HG03575 (cell line): Measurements from ENCODE around the gene TLX2.

Experiments used
- ATAC-seq: cut with Tn5 transposase; IDR thresholded peaks from one replicate; pipeline ENCODE4 v1.9.1; 2021; ENCODE audit not compliant: unreplicated experiment, insufficient number of reproducible peaks, low FRiP score; ENCODE audit errors: extremely low read depth

TLX2 gene

DNA sequence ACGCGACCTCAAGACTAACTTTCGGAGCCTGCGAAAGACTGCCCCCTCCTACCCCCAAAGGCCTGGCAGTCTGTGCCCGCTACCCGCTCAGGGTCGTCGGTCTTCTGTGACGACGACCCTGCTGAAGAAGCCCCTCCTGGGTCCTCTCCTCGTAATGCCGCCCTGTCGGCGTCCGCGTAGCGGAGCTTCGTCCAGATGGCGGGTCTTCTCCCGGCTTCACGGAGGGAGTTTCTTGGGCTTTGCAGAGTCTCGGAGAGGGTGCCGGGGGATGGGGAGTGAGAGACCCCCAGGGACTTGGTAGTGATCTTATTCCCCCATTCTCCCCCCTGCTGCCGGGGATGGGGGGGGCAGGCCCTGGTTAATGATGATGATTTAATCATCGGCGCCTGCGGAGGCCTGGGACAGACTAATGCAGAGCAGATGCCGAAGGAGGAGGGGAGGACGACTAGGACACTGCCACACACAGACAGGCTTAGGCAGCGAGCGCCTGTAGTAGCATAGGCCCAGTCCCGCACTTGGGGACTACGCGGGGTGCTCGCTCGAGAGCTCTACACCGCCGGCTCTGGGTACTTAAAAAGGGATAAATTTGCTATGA is 6.2 kb upstream of the TLX2 start:
- no peak for ATAC-seq

DNA sequence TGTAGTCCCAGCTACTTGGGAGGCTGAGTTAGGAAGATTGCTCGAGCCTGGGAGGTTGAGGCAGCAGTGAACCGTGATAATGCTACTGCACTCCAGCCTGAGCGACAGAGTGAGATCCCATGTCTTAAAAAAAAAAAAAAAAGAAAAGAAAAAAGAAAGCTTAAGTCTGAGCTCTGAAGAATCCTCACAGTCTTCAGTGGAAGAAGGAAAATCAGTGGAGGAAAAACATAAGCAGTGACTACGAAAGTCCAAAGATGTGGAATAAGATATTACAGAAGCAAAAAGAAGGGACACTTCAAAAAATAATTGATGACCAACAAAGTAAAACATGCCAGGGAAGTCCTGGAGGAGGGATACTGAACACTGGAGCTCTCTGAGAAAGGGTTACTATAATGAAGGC is 4.0 kb upstream of the TLX2 start:
- ATAC-seq, result no peak

DNA sequence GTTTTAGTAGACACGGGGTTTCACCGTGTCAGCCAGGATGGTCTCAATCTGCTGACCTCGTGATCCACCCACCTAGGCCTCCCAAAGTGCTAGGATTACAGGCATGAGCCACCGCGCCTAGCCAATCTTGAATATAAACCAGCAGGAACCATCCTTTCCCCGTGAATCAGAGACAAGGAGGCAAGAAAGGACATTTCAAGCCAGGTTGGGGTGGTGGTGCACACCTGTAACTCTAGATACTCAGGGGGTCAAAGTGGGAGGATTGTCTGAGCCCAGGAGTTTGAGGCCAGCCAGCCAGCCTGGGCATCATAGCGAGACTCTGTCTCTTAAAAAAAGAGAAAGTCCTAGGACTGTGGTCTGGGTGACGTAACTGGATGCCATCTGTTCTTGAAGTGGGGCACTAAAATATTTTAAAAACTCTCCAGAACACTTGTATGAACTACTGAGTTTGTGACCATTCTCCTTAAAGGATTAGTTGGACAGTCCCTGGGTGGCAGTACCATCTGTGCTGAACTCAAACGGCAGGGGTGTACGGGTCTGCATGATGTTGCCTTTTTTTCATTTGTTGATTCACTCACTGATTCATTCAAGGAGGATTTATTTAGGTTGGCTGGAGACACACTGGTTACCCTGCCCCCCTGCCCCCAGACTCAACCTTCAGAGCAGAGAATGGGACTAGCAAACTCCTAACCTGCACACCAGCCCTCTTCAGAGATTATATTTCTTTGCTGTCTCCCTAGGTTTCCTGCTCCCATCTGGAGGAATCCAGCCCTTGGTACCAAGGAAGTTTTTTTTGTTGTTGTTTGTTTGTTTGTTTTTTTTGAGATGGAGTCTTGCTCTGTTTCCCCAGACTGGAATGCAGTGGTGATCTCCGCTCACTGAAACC is 2.9 kb upstream of the TLX2 start:
- ATAC-seq, result no peak

DNA sequence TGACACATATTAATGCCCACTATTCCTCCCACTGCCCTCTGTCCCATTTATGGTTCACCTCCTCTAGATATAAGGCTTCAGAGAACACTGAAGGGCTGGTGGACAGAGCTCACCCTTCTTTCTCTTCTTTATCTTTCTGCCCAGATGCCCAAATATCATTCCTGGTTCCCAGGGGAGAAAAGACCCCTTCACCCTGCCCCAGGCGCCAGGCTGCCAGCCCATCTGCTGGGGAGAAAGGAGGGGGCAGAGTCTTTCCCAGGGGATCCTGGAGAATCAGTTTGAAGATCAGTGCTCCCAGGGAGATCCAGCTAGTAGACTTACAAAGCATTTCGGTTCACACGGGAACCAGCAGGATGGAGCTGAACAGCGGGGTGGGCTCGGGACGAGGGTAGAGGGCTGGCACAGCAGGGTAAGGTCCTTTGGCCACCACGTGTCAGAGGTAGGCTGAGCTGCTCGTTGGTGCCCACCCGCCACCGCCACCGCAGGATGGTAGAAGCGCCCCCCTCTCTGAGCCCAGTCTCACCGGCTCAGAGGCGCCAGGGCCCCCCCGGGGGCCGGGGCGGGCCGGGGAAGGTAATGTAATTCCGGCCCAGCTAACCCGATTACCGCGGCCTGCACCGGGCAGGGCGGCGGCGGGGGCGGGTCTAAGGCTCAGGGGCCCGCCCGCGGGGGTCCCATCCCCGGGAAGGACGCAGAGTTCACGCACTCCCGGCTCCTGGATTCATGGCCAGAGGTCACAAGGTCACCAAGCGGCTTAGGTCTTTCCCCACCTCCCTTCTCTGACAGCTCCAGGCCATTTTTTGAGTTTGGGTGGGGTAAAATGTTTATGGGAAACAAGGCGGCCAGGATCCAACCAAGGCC is 1.3 kb upstream of the TLX2 start:
- ATAC-seq, result no peak

DNA sequence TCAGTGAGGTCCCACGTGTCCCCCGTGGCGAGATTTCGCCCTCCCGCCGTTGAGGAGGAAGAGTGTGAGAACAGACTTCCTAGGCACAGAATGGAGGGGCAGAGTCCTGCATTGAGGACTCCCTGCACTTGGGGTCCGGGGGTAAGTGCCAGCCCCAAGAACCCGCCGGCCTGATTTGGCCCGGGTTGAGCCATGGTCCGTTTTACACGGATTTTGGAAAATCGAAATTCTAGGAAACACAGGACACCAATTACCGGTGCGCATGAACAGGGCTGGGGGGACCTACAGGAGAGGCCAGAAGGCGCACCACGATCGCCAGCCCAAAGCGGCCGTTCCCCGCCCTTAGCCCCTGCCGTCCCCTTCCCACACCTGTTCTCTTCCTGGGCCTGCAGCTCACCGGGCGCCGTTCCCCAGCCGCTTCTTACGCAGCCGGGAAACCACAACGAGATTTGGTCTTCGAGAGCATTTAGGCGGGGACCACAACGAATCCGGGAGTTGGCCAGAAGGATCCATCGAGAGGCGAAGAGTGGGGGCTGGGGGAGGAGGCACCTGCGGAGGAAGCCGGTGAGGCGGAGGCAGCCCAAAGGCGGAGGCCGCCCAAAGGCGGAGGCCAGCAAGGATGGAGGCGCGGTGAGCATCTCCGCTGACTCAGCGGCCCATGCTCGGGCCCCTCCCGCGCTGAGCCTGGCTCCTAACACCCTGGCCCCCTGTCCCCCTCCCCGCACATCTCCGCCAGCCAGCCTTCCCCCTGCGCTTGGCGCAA is 464 bp upstream of the TLX2 start:
- ATAC-seq, result no peak

DNA sequence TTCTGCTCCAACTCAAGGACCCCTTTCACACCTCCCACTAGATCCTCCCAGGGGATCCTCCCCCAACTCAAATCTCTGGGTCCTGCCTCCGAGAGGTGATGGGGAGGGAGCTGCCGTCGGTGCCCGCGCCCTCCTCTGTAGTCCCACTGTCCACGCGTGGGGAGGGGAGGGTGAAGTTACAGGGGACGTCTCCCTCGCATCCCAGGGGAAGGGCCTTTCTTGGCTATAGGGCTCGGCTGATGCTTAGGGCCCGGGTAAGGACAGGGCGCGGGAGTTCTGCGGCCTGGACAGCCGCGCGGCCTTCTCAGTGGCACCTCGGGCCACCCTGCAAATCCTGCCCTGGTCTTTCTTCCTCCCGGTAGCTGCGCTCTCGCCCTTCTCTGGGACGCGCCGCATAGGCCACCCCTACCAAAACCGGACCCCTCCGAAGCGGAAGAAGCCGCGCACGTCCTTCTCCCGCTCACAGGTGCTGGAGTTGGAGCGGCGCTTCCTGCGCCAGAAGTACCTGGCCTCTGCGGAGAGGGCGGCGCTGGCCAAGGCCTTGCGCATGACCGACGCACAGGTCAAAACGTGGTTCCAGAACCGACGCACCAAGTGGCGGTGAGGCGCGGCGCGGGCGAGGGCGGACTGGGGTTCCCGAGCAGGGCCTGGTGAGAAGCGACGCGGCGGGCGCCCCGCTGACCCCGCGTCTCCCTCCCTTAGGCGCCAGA is 1.2 kb downstream of the TLX2 start:
- ATAC-seq, result no peak

DNA sequence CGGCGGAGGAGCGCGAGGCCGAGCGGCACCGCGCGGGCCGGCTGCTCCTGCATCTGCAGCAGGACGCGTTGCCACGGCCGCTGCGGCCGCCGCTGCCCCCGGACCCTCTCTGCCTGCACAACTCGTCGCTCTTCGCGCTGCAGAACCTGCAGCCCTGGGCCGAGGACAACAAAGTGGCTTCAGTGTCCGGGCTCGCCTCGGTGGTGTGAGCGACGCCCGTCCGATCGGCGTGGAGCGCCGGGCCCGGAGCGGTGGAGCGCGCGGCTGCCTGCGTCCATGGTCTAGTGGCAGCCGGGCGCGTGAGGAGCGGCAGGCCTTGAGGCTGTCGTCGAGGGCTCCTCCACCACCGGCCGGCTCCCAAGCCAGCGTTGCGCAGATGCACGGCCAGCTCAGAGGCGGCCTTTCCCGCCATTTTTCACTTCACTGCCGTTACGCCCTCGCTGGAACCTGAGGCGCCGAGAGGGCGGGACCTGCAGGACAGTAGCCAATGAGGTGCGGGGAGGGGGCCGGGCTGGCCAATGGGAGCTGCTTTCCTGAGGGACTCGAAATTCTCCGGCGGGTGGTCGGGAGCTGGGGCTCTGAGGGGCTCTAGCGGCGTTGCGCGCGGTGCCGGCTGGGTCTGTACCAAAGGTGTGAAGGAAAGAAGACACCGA is 1.9 kb downstream of the TLX2 start:
- no peak for ATAC-seq

DNA sequence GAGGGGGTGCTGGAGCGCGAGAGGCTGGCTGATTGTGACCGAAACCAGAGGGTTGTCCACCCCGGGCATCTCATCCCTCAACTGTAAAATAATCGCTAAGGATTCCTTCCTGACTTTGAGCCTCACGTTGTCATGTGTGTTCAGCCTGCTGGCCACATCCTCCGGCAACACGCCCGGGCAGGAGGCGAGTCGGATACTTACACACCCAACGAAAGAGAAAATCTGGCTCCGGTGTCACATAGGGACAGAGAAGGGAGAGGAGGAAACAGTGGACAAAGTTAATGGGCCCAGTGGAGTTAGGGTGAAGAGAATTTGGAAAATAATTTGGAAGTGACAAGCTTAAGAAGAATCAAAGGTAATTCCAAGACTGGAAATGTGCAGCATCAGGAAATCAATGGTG is 2.4 kb downstream of the TLX2 start:
- no peak for ATAC-seq

DNA sequence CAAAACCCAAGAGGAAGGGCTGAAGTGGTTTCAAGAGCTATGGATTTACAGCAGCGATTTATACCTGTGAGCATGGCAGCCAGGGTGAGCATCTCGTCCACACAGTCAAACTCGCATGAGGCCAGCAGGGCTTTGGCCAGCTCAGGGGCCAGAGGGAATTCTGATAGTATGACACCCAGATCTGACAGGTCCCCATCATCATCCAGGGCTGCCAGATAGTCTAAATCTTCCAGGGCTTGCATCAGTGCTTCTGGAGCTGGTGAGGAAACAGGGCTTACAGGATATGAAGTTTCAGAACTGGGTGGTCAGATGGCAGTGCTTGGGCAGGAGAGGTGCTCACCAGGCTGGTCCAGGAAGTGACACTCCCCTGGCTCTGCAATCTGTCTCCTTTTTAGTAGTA is 8.3 kb downstream of the TLX2 start:
- no peak for ATAC-seq

DNA sequence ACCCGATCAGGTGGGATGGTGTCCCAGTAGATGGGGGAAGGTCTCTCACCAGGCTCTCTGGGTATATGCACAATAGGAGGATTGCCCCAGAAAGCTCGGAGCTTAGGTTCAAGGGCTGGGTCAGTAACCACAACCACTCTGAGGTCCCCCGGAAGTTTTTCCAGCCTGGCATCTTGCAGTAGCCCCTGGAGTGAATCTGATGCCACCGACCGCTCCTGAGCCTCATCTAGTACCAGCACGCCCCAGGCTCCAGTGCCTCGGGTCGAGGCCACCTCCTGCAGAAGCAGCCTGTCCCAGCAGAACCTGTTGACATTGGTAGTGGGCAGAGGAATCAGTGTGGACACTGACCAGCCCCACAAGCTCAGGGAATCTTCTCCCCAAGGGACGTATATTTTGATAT is 9.8 kb downstream of the TLX2 start:
- no peak for ATAC-seq

DNA sequence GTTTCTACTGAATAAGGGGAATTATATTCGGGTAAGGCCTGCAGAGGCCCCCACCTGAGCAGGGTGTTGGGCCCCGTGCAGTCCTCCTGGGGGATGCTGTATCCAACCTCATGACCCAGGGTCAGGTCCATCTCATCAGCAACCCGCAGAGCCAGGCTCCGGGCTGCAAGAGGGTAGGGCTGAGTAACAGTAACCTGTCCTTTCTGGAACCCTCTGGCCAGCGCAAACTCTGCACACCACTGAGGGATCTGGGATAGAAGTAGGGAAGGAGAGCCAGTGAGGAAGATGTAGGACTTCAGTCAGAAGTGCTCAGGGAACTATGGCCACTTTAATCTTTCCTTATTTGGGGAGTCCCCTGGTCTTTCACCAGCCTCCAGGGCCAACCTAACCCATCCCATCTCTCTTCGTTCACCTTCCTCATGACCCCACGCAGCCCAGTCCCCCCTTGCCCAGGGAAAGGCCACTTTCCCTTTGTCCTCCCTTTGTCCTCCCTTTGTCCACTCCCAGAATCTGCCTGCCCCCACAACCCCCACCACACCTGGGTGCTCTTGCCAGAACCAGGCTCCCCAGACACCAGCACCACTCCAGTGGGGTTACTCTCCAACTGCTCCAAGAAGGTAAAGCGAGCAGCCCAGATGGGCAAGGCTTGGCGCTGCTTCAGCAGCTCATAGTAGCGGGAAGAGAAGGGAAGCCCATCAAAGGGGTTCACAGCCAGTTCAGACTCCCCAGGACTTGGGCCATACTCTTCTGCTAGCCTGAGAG is 10.9 kb downstream of the TLX2 start:
- no peak for ATAC-seq

DNA sequence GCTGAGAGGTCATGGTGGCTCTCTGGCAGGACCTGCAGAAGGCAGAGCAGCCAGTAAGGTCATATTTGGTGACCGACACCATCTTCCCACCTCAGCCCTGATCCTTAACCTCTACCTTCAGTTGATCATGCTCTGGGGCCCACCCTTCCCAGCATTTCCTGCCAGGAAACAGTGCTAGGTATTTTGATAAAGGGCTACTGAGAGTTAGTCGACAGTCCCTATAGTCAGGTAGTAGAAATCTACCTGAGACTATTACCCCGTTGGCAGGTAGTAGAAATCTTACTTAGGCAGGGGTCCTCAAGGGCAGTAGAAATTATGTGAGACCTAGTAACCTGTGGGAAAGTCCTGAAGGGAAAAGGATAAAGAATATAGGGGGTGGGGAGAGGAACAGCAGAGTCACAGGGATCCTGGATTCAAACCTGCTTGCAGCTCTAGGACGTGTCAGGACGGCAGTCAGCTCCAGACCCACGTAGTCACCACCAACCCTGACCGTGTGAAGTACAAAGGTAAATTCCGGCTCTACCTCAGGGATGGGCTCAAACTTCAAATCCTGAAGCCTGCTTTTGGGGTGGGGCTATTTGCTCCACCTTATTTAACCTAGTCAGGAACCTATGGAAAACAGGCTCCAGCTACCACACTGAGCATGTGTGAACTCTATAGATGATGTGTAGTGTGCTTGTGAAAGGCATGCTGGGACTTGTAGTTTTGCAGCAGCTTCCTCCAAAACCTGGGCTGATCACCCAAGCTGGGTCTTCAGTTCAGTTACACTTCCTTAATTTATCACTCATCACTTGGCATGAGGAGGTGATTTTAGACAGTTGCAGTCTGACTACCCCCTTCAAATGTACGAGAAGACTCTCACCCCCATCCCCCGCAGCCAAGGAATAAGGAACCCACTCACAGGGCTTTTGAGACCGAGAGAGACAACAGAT is 11.7 kb downstream of the TLX2 start, which contains the start of gene DQX1:
DQX1 (minus strand) TSS at position 515 of the 932 bp plus-strand sequence; CDS start at position 13, 502 bp downstream.
- no peak for ATAC-seq

DNA sequence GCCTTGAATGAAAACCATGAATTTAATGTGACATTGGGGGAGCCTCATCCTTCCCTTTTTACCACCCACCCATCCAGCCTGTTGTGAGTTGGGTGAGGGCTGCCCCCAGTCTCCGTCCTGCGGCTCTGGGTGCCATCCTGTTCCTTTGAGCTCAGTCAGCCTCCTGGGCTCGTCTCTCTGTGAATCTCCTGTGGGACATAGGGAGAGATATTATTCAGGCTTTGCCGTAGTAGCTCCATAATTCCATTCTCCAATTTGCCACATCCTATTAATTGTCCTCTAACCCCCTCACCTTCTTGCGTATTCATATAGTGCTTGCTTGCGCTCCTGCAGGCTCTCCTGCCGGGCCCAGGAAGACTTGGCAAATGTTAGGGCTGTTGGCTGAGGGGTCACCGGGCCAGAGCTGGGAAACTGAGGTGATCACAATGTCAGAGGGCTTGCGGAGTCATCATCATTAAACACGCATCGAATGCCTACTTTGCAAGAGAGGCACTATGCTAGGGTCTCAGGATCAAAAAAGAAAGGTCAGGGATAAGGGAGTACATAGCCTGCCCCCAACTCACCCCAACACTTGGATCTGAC is 12.5 kb downstream of the TLX2 start:
- no peak for ATAC-seq

DNA sequence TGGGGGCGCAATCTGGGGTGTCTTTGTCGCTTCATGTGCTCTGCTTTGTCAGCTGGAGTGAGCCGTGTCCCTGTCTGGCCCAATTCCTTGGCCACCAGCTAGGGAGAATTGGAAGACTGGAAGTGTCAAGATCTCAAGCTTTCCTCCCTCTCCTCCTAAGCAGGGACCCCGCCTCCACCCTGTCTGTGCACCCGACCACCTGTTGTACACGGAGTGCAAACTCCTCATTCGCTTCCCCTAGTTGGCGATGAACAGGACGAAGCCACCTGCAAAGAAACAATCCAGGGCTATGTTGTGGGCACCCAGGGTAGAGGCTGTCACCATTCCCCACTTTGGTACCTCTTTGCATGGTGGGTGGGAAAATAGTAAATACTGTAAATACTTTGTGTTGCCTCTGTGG is 13.5 kb downstream of the TLX2 start:
- ATAC-seq, result no peak

DNA sequence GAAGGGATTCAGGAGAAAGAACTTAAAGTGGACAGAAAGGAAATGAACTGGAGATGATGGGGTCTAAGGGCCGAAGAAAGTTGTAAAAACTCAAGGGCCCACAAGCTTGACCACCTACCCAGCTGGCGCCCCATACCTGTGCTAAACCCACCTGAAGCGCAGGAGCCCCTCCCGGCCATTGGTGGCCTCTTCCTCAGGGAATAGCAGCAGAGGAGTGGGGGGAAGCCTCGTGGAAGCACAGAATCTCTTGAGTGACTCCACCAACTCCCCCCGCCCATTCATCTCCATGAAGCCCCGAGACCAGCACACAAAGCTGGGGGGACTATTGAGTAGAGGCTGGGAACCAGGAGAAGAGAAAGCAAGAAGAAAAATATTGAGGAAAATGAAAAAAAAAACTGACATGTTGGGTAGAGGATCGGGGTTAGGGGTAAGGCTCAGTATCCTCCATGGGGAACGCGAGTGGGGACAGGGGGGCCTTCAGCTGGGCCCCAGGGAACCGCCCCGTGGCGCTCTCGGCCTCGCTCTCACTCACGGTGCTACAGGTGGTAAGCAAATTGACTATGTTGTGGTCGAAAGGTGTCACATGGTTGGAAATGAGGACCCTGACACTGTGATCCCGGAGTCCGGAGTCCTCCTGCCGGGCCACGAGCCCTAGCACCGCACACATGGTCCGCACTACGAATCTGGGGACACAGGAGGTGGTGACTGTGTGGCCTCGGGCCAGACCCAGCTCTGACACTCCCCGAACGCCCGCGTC is 14.5 kb downstream of the TLX2 start:
- no peak for ATAC-seq
